Colonic mucosa (tissue), 4 donors: ENCODE results near the gene P3H3. TPM values are rescaled to one million over a fixed set of nuclear protein-coding genes. Genes with fewer than 3 reads are reported as not detected.
"Not testable (repeated sequence)": the region's sequence is repeated elsewhere in the genome, so short reads cannot be mapped to it uniquely, and the experiment has no call there.

Source experiments
- DNase-seq: peaks from one replicate; pipeline ENCODE4 v3.0.0-alpha.2; 2020
- H3K27ac ChIP-seq: fragments of 200-600 bp; one replicate; pipeline ENCODE4 v1.8.0; 2021
- H3K27me3 ChIP-seq: fragments of 200-600 bp; one replicate; pipeline ENCODE4 v1.8.0; 2021
- H3K36me3 ChIP-seq: fragments of 200-600 bp; one replicate; pipeline ENCODE4 v1.8.0; 2021
- H3K4me1 ChIP-seq: fragments of 200-600 bp; one replicate; pipeline ENCODE4 v1.8.0; 2021; ENCODE audit warnings: mild to moderate bottlenecking
- H3K4me3 ChIP-seq: fragments of 200-600 bp; one replicate; pipeline ENCODE4 v1.8.0; 2021
- H3K9ac ChIP-seq, 2 donors: one replicate each; pipeline ENCODE4 v1.7.0; 2013; ENCODE audit warnings: control low read depth in 2 of 2, low read depth in 2 of 2, low read length in 2 of 2
- H3K9me3 ChIP-seq: fragments of 200-600 bp; one replicate; pipeline ENCODE4 v1.8.0; 2021
- CTCF ChIP-seq: fragments of 200-600 bp; IDR thresholded peaks from one replicate; pipeline ENCODE4 v1.8.0; 2022; ENCODE audit warnings: antibody characterized with exemption, mild to moderate bottlenecking
- intact Hi-C: fragments of 100-400 bp; cut with DNase I; formaldehyde crosslinking; loops from one replicate; pipeline ENCODE4 v1.14.1; 2022
- total RNA-seq, 2 donors: library from RNA; stranded (reverse); fragmentation: NEBNext Ultra II Directional in 1 of 2; extraction: Animal tissue kit (Norgen Biotek cat#: 25700) in 1 of 2; gene quantifications; one replicate each; pipeline ENCODE4 v1.2.1, GENCODE V29; 2021
- donor health status: healthy.
- donor health status: DM: no; HTN: no; CAD: no.
- donor health status: DM: no; HTN: no; CAD: no.

Gene P3H3
- total RNA-seq, 2 donors from 2014 or later = 4.4 to 5.3 TPM

GRCh38 chr12:6887460-6887859 lies 59.3 kb downstream of the P3H3 start:
- Histone ChIP-seq H3K36me3 (no peaks in the 10 kb centered on the region), H3K27ac (no peak overlapping the region), H3K27me3 (no peaks in the 10 kb centered on the region), H3K9me3 (no peaks in the 10 kb centered on the region), H3K4me3 (no peak overlapping the region), H3K9ac (no peak overlapping the region), H3K4me1 (no peaks in the 10 kb centered on the region)
- intact Hi-C loops = no loop called here
- DNase-seq = peak; percentile 62
- no peak for TF ChIP-seq CTCF

- no peaks in the 10 kb centered on the region for H3K36me3 ChIP-seq
- no peaks in the 10 kb centered on the region for H3K9me3 ChIP-seq
- H3K4me1 ChIP-seq = no peaks in the 10 kb centered on the region
- H3K27ac ChIP-seq = no peak overlapping the region
- H3K27me3 ChIP-seq = no peaks in the 10 kb centered on the region
- no peak for TF ChIP-seq CTCF
- no peak overlapping the region for H3K9ac ChIP-seq
- intact Hi-C loops = no loop called here
- H3K4me3 ChIP-seq = no peak overlapping the region
- DNase-seq = no peak
Measured at GRCh38 chr12:6888360-6888759, 60.2 kb downstream of the P3H3 start.

GRCh38 chr12:6888794-6889193 lies 60.6 kb downstream of the P3H3 start:
- H3K27me3 ChIP-seq, H3K27ac ChIP-seq, intact Hi-C loops, H3K9ac ChIP-seq, H3K9me3 ChIP-seq, H3K4me3 ChIP-seq, H3K36me3 ChIP-seq, H3K4me1 ChIP-seq, DNase-seq: not testable (repeated sequence)

Other genes with a start within 250 kb of the P3H3 start
- gene CHD4, start 221.0 kb upstream of the P3H3 start, total RNA-seq = 100 to 1,000 TPM; 153 to 199 TPM
- 10 to 100 TPM; 27.0 to 32.7 TPM for gene LPAR5, start 192.4 kb upstream of the P3H3 start, total RNA-seq
- gene ACRBP, start 181.0 kb upstream of the P3H3 start, total RNA-seq = 1 to 10 TPM; 1.6 to 1.9 TPM
- gene ING4, start 165.3 kb upstream of the P3H3 start, total RNA-seq = 10 to 100 TPM; 20.0 to 33.8 TPM
- 10 to 100 TPM; 50.0 to 53.6 TPM for gene ZNF384, start 139.0 kb upstream of the P3H3 start, total RNA-seq
- 1 to 10 TPM in 1 of 2 donors, under 1 TPM in 1; 0.44 to 1.2 TPM for gene PIANP, start 127.6 kb upstream of the P3H3 start, total RNA-seq
- 10 to 100 TPM; 33.3 to 47.6 TPM for gene COPS7A, start 104.4 kb upstream of the P3H3 start, total RNA-seq
- 100 to 1,000 TPM; 199 to 212 TPM for gene MLF2, start 75.3 kb upstream of the P3H3 start, total RNA-seq
- gene PTMS, start 62.0 kb upstream of the P3H3 start, total RNA-seq = 100 to 1,000 TPM; 169 to 182 TPM
- gene LAG3, start 55.9 kb upstream of the P3H3 start, total RNA-seq = 1 to 10 TPM; 1.0 to 1.2 TPM
- gene CD4, start 38.9 kb upstream of the P3H3 start, total RNA-seq = 10 to 100 TPM in 1 of 2 donors, 1 to 10 TPM in 1; 6.2 to 13.4 TPM
- 1 to 10 TPM; 1.9 to 2.7 TPM for gene GPR162, start 6.6 kb upstream of the P3H3 start, total RNA-seq
- gene GNB3, start 12.5 kb downstream of the P3H3 start, total RNA-seq = under 1 TPM; 0.62 to 0.72 TPM
- 10 to 100 TPM; 11.4 to 63.7 TPM for gene CDCA3, start 22.9 kb downstream of the P3H3 start, total RNA-seq
- gene USP5, start 23.7 kb downstream of the P3H3 start, total RNA-seq = 100 to 1,000 TPM in 1 of 2 donors, 10 to 100 TPM in 1; 82.6 to 132 TPM
- 1,000 to 10,000 TPM; 1,097 to 1,106 TPM for gene TPI1, start 39.1 kb downstream of the P3H3 start, total RNA-seq
- 10 to 100 TPM in 1 of 2 donors, 1 to 10 TPM in 1; 8.4 to 19.8 TPM for gene SPSB2, start 44.9 kb downstream of the P3H3 start, total RNA-seq
- 1 to 10 TPM; 7.3 to 8.0 TPM for gene LRRC23, start 76.4 kb downstream of the P3H3 start, total RNA-seq
- 10 to 100 TPM in 1 of 2 donors, 1 to 10 TPM in 1; 7.6 to 15.7 TPM for gene ENO2, start 86.2 kb downstream of the P3H3 start, total RNA-seq
- 100 to 1,000 TPM in 1 of 2 donors, 10 to 100 TPM in 1; 67.5 to 103 TPM for gene ATN1, start 99.6 kb downstream of the P3H3 start, total RNA-seq
- gene RNU7-1, start 115.4 kb downstream of the P3H3 start, total RNA-seq = not detected
- 100 to 1,000 TPM; 114 to 206 TPM for gene C12orf57, start 115.6 kb downstream of the P3H3 start, total RNA-seq
- gene PTPN6, start 122.9 kb downstream of the P3H3 start, total RNA-seq = 10 to 100 TPM; 44.8 to 48.1 TPM
- 100 to 1,000 TPM; 233 to 323 TPM for gene PHB2, start 142.3 kb downstream of the P3H3 start, total RNA-seq
- 10 to 100 TPM; 27.2 to 62.3 TPM for gene EMG1, start 142.5 kb downstream of the P3H3 start, total RNA-seq
- gene LPCAT3, start 190.1 kb downstream of the P3H3 start, total RNA-seq = 10 to 100 TPM; 71.8 to 77.9 TPM
- gene C1S, start 232.3 kb downstream of the P3H3 start, total RNA-seq = 10 to 100 TPM; 35.8 to 97.2 TPM